Esophagus muscularis mucosa (tissue), 4 donors: Measurements from ENCODE around the gene FLRT1. TPM values are rescaled to one million over a fixed set of nuclear protein-coding genes. Genes with fewer than 3 reads are reported as not detected.

Experiments
- DNase-seq: peaks from one replicate; pipeline ENCODE4 v3.0.0-alpha.2; 2017; ENCODE audit errors: extremely low spot score
- H3K27ac ChIP-seq, 4 donors: fragments of 200-600 bp; sonication (generic); replicated peaks in 1 of 4; 1 replicate in 3 of 4; 2 replicates in 1 of 4; pipeline ENCODE4 v1.5.1; 2016 to 2019; ENCODE audit warnings: mild to moderate bottlenecking in 1 of 4
- H3K27me3 ChIP-seq, 4 donors: fragments of 200-600 bp; sonication (generic); one replicate each; pipeline versions ENCODE4 v1.5.1 to v1.6.0; 2016 to 2019
- H3K36me3 ChIP-seq, 4 donors: fragments of 200-600 bp; sonication (generic); one replicate each; pipeline ENCODE4 v1.5.1; 2016 to 2019
- H3K4me1 ChIP-seq, 4 donors: fragments of 200-600 bp; sonication (generic); one replicate each; pipeline ENCODE4 v1.5.1; 2016 to 2019
- H3K4me3 ChIP-seq, 4 donors: fragments of 200-600 bp; sonication (generic); 1 replicate in 2 of 4; 2 replicates in 2 of 4; pipeline ENCODE4 v1.5.1; 2016 to 2019; ENCODE audit warnings: mild to moderate bottlenecking in 4 of 4, moderate library complexity in 1 of 4
- H3K9me3 ChIP-seq, 4 donors: fragments of 200-600 bp; sonication (generic); 1 replicate in 3 of 4; 2 replicates in 1 of 4; pipeline ENCODE4 v1.5.1; 2016 to 2019
- EP300 ChIP-seq: sonication (generic); formaldehyde crosslinking; IDR thresholded peaks from one replicate; pipeline ENCODE4 v1.6.1; 2017; ENCODE audit warnings: antibody characterized with exemption
- POLR2A ChIP-seq: fragments of 450-650 bp; IDR thresholded peaks from one replicate; pipeline ENCODE4 v1.6.1; 2017; ENCODE audit warnings: antibody characterized with exemption, moderate library complexity, mild to moderate bottlenecking, low read depth
- POLR2AphosphoS5 ChIP-seq, 2 donors: sonication (generic); formaldehyde crosslinking; IDR thresholded peaks; one replicate each; pipeline ENCODE4 v1.6.1; 2017; ENCODE audit warnings: antibody characterized with exemption in 2 of 2
- WGBS: methylation state at CpG from one replicate; pipeline ENCODE4 v1.1.5; 2018; 5-methylcytosine and 5-hydroxymethylcytosine counted together
- intact Hi-C: fragments of 100-400 bp; cut with DNase I; formaldehyde crosslinking; loops from one replicate; pipeline ENCODE4 v1.15.1; 2023
- total RNA-seq, 4 donors: library from RNA; depleted of rRNA; stranded (reverse); fragments of >200 nt; gene quantifications; one replicate each; pipeline versions ENCODE4 v1.1.0 to v1.2.1, GENCODE V29; 2016
- TF ChIP-seq, protein P1 (sequence below), 3 experiments: fragments of 200-600 bp in 2 of 3; fragments of 450-650 bp in 1 of 3; sonication (generic) in 2 of 3; IDR thresholded peaks; one replicate each; pipeline ENCODE4 v1.5.1; 2017 to 2019; ENCODE audit warnings: antibody characterized with exemption in 3 of 3, mild to moderate bottlenecking in 2 of 3, moderate library complexity in 1 of 3

The FLRT1 gene
- total RNA-seq, 4 donors from 2014 or later, result 2.1 to 5.0 (median 3.1) TPM

GRCh38 chr11:64067230-64067993, 31.7 kb downstream of the FLRT1 start:
- 73% methylated on average over 19 of the region's 26 CpGs for WGBS
- Histone ChIP-seq H3K4me1 (peaks cover 0 to 10% (median 4%) of the 10 kb centered on the region in 4 donors), H3K36me3 (no peaks in the 10 kb centered on the region), H3K27ac (no peak overlapping the region), H3K27me3 (peaks cover 0 to 13% (median 0%) of the 10 kb centered on the region in 4 donors), H3K4me3 (no peak overlapping the region), H3K9me3 (no peaks in the 10 kb centered on the region)
- intact Hi-C loops, result no loop called here
- no peak for DNase-seq
- TF ChIP-seq EP300 (no peak), POLR2AphosphoS5 (IDR thresholded peaks at IDR 0.05) (no peak), POLR2A (no peak)
- TF ChIP-seq, protein P1, sequence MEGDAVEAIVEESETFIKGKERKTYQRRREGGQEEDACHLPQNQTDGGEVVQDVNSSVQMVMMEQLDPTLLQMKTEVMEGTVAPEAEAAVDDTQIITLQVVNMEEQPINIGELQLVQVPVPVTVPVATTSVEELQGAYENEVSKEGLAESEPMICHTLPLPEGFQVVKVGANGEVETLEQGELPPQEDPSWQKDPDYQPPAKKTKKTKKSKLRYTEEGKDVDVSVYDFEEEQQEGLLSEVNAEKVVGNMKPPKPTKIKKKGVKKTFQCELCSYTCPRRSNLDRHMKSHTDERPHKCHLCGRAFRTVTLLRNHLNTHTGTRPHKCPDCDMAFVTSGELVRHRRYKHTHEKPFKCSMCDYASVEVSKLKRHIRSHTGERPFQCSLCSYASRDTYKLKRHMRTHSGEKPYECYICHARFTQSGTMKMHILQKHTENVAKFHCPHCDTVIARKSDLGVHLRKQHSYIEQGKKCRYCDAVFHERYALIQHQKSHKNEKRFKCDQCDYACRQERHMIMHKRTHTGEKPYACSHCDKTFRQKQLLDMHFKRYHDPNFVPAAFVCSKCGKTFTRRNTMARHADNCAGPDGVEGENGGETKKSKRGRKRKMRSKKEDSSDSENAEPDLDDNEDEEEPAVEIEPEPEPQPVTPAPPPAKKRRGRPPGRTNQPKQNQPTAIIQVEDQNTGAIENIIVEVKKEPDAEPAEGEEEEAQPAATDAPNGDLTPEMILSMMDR (IDR thresholded peaks at IDR 0.05), result no peak

DNA sequence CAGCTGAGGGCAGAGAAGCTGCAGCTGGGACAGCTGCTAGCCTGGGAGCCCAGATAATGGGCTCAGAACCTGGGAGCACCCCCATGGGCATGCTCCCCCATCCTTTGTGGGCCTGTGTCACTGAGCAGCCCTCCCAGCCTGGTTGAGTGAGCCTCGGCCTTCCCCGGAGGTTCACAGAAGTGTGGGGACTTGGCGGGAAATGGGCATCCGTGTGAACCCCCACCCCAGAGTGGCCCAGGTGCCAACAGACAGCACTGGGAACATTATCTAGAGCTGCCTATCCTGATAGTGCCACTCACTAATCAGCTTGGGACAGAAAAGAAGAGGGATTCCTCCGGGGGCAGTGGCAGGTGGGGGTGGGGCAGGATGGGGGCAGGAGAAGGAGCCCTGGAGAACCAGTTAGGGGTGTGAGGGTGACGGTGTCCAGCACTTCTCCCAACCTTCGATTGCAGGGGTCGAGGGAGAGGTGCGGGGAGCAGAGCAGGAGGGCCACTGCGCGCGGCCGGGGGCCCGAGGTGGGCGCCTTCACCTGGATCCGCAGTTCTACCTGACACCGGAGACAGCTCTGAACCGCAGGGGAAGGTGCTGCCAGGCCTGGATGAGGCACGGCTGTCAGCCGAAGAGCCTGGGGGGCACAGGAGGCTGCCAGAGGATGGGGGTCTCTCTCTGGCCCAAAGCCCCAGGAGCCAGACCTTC, 33.1 kb downstream of the FLRT1 start:
- no peaks in the 10 kb centered on the region for H3K9me3 ChIP-seq
- H3K27ac ChIP-seq, result no peak overlapping the region
- 97% methylated on average over 16 of the region's 20 CpGs for WGBS
- H3K4me3 ChIP-seq, result no peak overlapping the region
- no peaks in the 10 kb centered on the region for H3K36me3 ChIP-seq
- no peak for DNase-seq
- no peaks in the 10 kb centered on the region for H3K27me3 ChIP-seq
- intact Hi-C loops, result no loop called here
- TF ChIP-seq EP300, result no peak
- TF ChIP-seq POLR2A, result no peak
- TF ChIP-seq POLR2AphosphoS5 (IDR thresholded peaks at IDR 0.05), result no peak
- TF ChIP-seq, protein P1 (IDR thresholded peaks at IDR 0.05), result no peak
- peaks cover 0 to 15% (median 7%) of the 10 kb centered on the region in 4 donors for H3K4me1 ChIP-seq

DNA sequence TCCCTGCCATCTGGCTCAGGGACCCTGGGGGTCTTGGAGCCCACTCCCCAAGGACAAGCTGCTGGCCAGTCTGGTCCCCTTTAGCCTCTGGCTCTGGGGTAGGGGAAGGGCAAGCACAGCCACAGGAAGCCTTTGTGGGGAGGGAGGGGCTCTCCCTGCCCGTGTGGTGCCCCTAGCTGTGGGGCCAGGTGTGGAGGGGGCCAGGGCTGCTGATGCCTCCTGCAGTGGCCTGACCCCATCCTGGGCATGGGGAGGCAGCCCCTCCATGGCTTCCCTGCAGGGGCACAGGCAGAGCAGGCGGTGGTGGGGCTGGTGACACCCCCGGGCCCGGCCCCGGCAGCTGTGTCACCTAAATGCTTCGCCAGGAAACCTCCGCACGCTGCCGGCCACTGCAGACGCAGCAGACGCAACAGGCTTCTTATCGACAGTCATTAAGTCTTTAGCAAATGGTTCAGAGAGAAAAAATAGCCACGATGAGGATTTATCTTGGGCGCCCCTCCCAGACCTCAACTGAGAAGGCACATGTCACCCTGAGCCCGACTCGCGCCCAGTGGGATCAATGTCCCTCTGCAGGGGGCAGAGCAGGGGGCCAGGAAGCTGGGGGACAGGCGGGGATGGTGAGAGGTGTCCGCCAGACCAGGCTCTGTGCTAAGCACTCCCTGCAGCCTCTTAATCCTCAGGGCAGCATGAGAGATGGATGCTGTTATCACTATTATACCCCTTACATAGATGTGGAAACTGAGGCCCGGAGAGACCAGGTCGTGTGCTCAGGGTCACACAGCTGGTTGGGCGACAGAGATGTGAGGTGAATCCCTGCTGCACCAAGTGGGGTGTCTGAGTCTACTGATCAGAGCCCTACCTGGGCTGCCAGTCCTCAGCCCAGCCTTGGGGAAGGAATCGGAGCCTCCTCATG, 33.9 kb downstream of the FLRT1 start:
- peaks cover 0 to 17% (median 11%) of the 10 kb centered on the region in 4 donors for H3K4me1 ChIP-seq
- no peaks in the 10 kb centered on the region for H3K27me3 ChIP-seq
- WGBS, result 91% methylated on average over 4 of the region's 23 CpGs
- TF ChIP-seq, protein P1 (IDR thresholded peaks at IDR 0.05), result no peak
- no peak for TF ChIP-seq POLR2AphosphoS5 (IDR thresholded peaks at IDR 0.05)
- TF ChIP-seq POLR2A, result no peak
- TF ChIP-seq EP300, result no peak
- intact Hi-C loops, result no loop called here
- no peaks in the 10 kb centered on the region for H3K9me3 ChIP-seq
- H3K4me3 ChIP-seq, result no peak overlapping the region
- no peak for DNase-seq
- H3K36me3 ChIP-seq, result no peaks in the 10 kb centered on the region
- no peak overlapping the region for H3K27ac ChIP-seq

- H3K27me3 ChIP-seq, result no peaks in the 10 kb centered on the region
- no peak overlapping the region for H3K27ac ChIP-seq
- no peaks in the 10 kb centered on the region for H3K9me3 ChIP-seq
- no peak for DNase-seq
- no peaks in the 10 kb centered on the region for H3K36me3 ChIP-seq
- no peak overlapping the region for H3K4me3 ChIP-seq
- TF ChIP-seq POLR2A, result no peak
- TF ChIP-seq, protein P1 (IDR thresholded peaks at IDR 0.05), result no peak
- no peak for TF ChIP-seq POLR2AphosphoS5 (IDR thresholded peaks at IDR 0.05)
- no peak for TF ChIP-seq EP300
- intact Hi-C loops, result no loop called here
- WGBS, result 77% methylated on average over 12 of the region's 12 CpGs
- peaks cover 0 to 17% (median 11%) of the 10 kb centered on the region in 4 donors for H3K4me1 ChIP-seq
Observed at GRCh38 chr11:64070314-64070681, 34.6 kb downstream of the FLRT1 start.
